HCT116 (cell line): ENCODE measurements around the gene ALOXE3. TPM values are rescaled to one million over a fixed set of nuclear protein-coding genes. Genes with fewer than 3 reads are reported as not detected.

Source experiments
- ATAC-seq: fragments of 200-7000 bp; cut with Tn5 transposase; 2 replicates; pipeline ENCODE4 v1.9.1; 2020; ENCODE audit warnings: mild to moderate bottlenecking, moderate library complexity
- BruUV-seq: library from RNA; stranded (reverse); fragments of 400-500 nt; replicated peaks from 2 replicates; lab custom pipeline; 2021; lab: Mats Ljungman, UMichigan
- CTCF ChIA-PET: fragments of 300-600 bp; sonication (Branson Sonifier 250); formaldehyde crosslinking; loops from one replicate; lab custom pipeline; 2021; ENCODE audit warnings: antibody characterized with exemption; lab: Charles Lee
- POLR2A ChIA-PET: fragments of 300-600, 350-600 bp; sonication (Branson Sonifier 250); formaldehyde crosslinking; loops from one replicate; lab custom pipeline; 2021; ENCODE audit warnings: antibody characterized with exemption; lab: Charles Lee
- RAD21 ChIA-PET, 2 experiments: fragments of 300-600 bp; sonication (Branson Sonifier 250); formaldehyde crosslinking; loops; one replicate each; lab custom pipeline; 2023; ENCODE audit warnings: low total read pairs in 2 of 2; ENCODE audit not compliant: uncharacterized antibody in 2 of 2, unreplicated experiment in 2 of 2, low non-redundant PET in 1 of 2; lab: Charles Lee
- DNase-seq: peaks from one replicate; pipeline ENCODE4 v3.0.0-alpha.2; 2010; ENCODE audit warnings: low read depth, low spot score
- H2AFZ ChIP-seq: fragments of 200-600 bp; shearing (Covaris generic), sonication (generic); 2 replicates; pipeline ENCODE4 v1.6.1; 2017; ENCODE audit warnings: low read depth, mixed run types, mixed read lengths, antibody characterized with exemption, low read length; ENCODE audit not compliant: poor library complexity, severe bottlenecking
- H3K27ac ChIP-seq: 2 replicates; pipeline ENCODE4 v1.5.1; 2012; ENCODE audit warnings: low read depth, low read length
- H3K27me3 ChIP-seq: fragments of 200-600 bp; sonication (generic); 2 replicates; pipeline ENCODE4 v1.6.1; 2016; ENCODE audit warnings: mixed run types, low read length, mixed read lengths; ENCODE audit not compliant: insufficient read depth
- H3K36me3 ChIP-seq, 2 experiments: fragments of 200-500 bp in 1 of 2; fragments of 200-600 bp in 1 of 2; sonication (Bioruptor generic) in 1 of 2; sonication (generic) in 1 of 2; 2 replicates each; pipeline versions ENCODE4 v1.5.1 to v1.6.1; 2014 to 2016; ENCODE audit warnings: low read length in 2 of 2, inconsistent platforms in 1 of 2, mixed read lengths in 1 of 2, mixed run types in 1 of 2; ENCODE audit not compliant: insufficient read depth in 2 of 2, control insufficient read depth in 1 of 2
- H3K4me1 ChIP-seq, 2 experiments: fragments of 200-600 bp in 1 of 2; sonication (generic) in 1 of 2; 2 replicates each; pipeline versions ENCODE4 v1.5.1 to v1.6.1; 2012 to 2017; ENCODE audit warnings: low read length in 2 of 2, inconsistent platforms in 1 of 2, mild to moderate bottlenecking in 1 of 2, mixed read lengths in 1 of 2, mixed run types in 1 of 2, moderate library complexity in 1 of 2; ENCODE audit not compliant: insufficient read depth in 2 of 2, control insufficient read depth in 1 of 2
- H3K4me2 ChIP-seq: fragments of 200-600 bp; sonication (generic); 2 replicates; pipeline ENCODE4 v1.6.1; 2017; ENCODE audit warnings: mixed run types, low read length, mixed read lengths
- H3K4me3 ChIP-seq, 2 experiments: fragments of 200-600 bp in 1 of 2; sonication (generic) in 1 of 2; replicated peaks in 1 of 2; 2 replicates each; pipeline ENCODE4 v1.5.1; 2011 to 2016; ENCODE audit warnings: low read length in 2 of 2, control low read depth in 1 of 2, low read depth in 1 of 2, mild to moderate bottlenecking in 1 of 2, mixed read lengths in 1 of 2, mixed run types in 1 of 2
- H3K79me2 ChIP-seq: fragments of 200-600 bp; sonication (generic); 2 replicates; pipeline ENCODE4 v1.6.1; 2017; ENCODE audit warnings: mild to moderate bottlenecking, mixed run types, low read length, moderate library complexity, mixed read lengths; ENCODE audit not compliant: insufficient read depth
- H3K9ac ChIP-seq: fragments of 200-600 bp; sonication (generic); 2 replicates; pipeline ENCODE4 v1.6.1; 2016; ENCODE audit warnings: low read length, mixed read lengths
- H3K9me2 ChIP-seq: fragments of 200-600 bp; sonication (generic), shearing (Covaris generic); 2 replicates; pipeline ENCODE4 v1.6.1; 2017; ENCODE audit warnings: mixed run types, mild to moderate bottlenecking, moderate library complexity; ENCODE audit not compliant: insufficient read depth
- H3K9me3 ChIP-seq, 2 experiments: fragments of 200-500 bp in 1 of 2; fragments of 200-600 bp in 1 of 2; sonication (Bioruptor generic) in 1 of 2; sonication (generic) in 1 of 2; 2 replicates each; pipeline ENCODE4 v1.6.1; 2014 to 2017; ENCODE audit warnings: low read length in 2 of 2, mixed read lengths in 2 of 2, inconsistent platforms in 1 of 2, low read depth in 1 of 2, mild to moderate bottlenecking in 1 of 2, mixed run types in 1 of 2, moderate library complexity in 1 of 2; ENCODE audit not compliant: control insufficient read depth in 1 of 2, insufficient read depth in 1 of 2
- H4K20me1 ChIP-seq: fragments of 200-600 bp; sonication (generic), shearing (Covaris generic); 2 replicates; pipeline ENCODE4 v1.6.1; 2017; ENCODE audit warnings: mixed run types, mild to moderate bottlenecking, moderate library complexity; ENCODE audit not compliant: insufficient read depth
- CEBPB ChIP-seq: IDR thresholded peaks from 2 replicates; pipeline ENCODE4 v1.6.1; 2012; ENCODE audit warnings: low read depth
- EZH2 ChIP-seq: fragments of 200-600 bp; sonication (generic); IDR thresholded peaks from 2 replicates; pipeline ENCODE4 v1.6.1; 2017; ENCODE audit warnings: antibody characterized with exemption, mixed run types
- TCF7L2 ChIP-seq: IDR thresholded peaks from 2 replicates; pipeline ENCODE4 v1.7.0; 2011; ENCODE audit warnings: borderline replicate concordance, inconsistent platforms; ENCODE audit not compliant: insufficient read depth, insufficient read length; ENCODE audit errors: extremely low read depth
- ZFX ChIP-seq: fragments of 450-650 bp; IDR thresholded peaks from 2 replicates; pipeline ENCODE4 v1.6.1; 2017
- intact Hi-C: fragments of 100-400 bp; cut with micrococcal nuclease; formaldehyde crosslinking; loops from 2 replicates; pipeline ENCODE4 v1.10.0; 2022
- total RNA-seq: library from RNA; stranded (reverse); gene quantifications from one replicate; pipeline ENCODE4 v1.2.1, GENCODE V29; 2021; ENCODE audit not compliant: unreplicated experiment
- TF ChIP-seq, protein P1 (sequence below): IDR thresholded peaks from 2 replicates; pipeline ENCODE4 v1.6.1; 2012

Gene ALOXE3
- total RNA-seq, 1 experiment from 2014 or later = 3.5 TPM

DNA sequence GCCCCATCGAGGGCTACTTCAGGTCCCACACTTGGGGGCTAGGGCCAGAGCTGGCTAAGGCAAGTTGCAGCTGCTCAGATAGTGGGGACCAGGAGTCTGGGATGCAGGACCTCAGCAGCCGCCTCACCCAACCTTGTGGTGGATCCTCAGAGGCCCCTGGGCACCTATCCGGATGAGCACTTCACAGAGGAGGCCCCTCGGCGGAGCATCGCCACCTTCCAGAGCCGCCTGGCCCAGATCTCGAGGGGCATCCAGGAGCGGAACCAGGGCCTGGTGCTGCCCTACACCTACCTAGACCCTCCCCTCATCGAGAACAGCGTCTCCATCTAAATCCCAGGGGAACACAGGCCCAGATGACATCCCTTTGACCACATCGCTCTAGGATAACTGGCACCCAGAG lies 70.1 kb downstream of the ALOXE3 start:
- POLR2A ChIA-PET = no interaction called here
- CTCF ChIA-PET = no interaction called here
- intact Hi-C loops = no loop called here
- H3K9me2 ChIP-seq = no peaks in the 10 kb centered on the region
- no peak overlapping the region for H3K27ac ChIP-seq
- no peaks in the 10 kb centered on the region for H3K27me3 ChIP-seq
- no peaks in the 10 kb centered on the region for H3K36me3 ChIP-seq
- no peak overlapping the region for H2AFZ ChIP-seq
- no peaks in the 10 kb centered on the region for H3K4me1 ChIP-seq
- no peak for ATAC-seq
- no peaks in the 10 kb centered on the region for H3K79me2 ChIP-seq
- no peak overlapping the region for H3K4me2 ChIP-seq
- TF ChIP-seq CEBPB (no peak), EZH2 (no peak)
- no peaks in the 10 kb centered on the region for H3K9me3 ChIP-seq
- BruUV-seq = no TSS peak
- no peak for DNase-seq
- RAD21 ChIA-PET = no interaction called here
- H4K20me1 ChIP-seq = no peaks in the 10 kb centered on the region
- H3K4me3 ChIP-seq = no peak overlapping the region
- H3K9ac ChIP-seq = no peak overlapping the region

DNA sequence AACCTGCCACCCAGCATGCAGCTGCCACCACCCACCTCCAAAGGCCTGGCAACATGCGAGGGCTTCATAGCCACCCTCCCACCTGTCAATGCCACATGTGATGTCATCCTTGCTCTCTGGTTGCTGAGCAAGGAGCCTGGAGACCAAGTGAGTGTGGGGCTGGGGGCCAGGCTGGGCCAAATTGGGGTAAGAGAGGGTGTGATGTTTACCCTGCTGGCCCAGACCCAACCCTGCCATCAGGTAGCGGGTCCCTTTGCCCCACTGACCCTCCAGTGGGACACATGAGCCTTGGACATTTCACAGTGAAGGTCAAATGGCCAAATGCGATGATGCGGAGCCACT lies 70.6 kb downstream of the ALOXE3 start:
- Histone ChIP-seq H3K79me2 (no peaks in the 10 kb centered on the region), H3K4me1 (no peaks in the 10 kb centered on the region), H3K27me3 (no peaks in the 10 kb centered on the region), H3K4me3 (no peak overlapping the region), H3K27ac (no peak overlapping the region), H4K20me1 (no peaks in the 10 kb centered on the region), H3K9me3 (no peaks in the 10 kb centered on the region), H3K36me3 (no peaks in the 10 kb centered on the region), H3K9ac (no peak overlapping the region), H3K4me2 (no peak overlapping the region), H2AFZ (no peak overlapping the region), H3K9me2 (no peaks in the 10 kb centered on the region)
- ChIA-PET POLR2A (no interaction called here), CTCF (no interaction called here), RAD21 (interaction anchor here in 1 of 2 experiments (0.6 kb wide), 1 partner anchor 32 kb away, joined by 6 read pairs; no protein-coding TSS in a partner anchor)
- ATAC-seq (no peak), DNase-seq (no peak)
- BruUV-seq = no TSS peak
- intact Hi-C loops = no loop called here
- TF ChIP-seq TCF7L2 (no peak), ZFX (no peak)
- TF ChIP-seq, protein P1, sequence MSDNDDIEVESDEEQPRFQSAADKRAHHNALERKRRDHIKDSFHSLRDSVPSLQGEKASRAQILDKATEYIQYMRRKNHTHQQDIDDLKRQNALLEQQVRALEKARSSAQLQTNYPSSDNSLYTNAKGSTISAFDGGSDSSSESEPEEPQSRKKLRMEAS = no peak
- TF ChIP-seq, all 23 proteins: peak for 0
